ENCODE data around the gene AP1S1. TPM values are rescaled to one million over a fixed set of nuclear protein-coding genes. Genes with fewer than 3 reads are reported as not detected.

Gene AP1S1
- total RNA-seq = 154 and 216 TPM in 2 replicates

GRCh38 chr7:101153969-101154692 is at the start of gene AP1S1:
AP1S1 (plus strand) TSS chr7:101154476; CDS start chr7:101154515, 39 bp downstream.

DNA sequence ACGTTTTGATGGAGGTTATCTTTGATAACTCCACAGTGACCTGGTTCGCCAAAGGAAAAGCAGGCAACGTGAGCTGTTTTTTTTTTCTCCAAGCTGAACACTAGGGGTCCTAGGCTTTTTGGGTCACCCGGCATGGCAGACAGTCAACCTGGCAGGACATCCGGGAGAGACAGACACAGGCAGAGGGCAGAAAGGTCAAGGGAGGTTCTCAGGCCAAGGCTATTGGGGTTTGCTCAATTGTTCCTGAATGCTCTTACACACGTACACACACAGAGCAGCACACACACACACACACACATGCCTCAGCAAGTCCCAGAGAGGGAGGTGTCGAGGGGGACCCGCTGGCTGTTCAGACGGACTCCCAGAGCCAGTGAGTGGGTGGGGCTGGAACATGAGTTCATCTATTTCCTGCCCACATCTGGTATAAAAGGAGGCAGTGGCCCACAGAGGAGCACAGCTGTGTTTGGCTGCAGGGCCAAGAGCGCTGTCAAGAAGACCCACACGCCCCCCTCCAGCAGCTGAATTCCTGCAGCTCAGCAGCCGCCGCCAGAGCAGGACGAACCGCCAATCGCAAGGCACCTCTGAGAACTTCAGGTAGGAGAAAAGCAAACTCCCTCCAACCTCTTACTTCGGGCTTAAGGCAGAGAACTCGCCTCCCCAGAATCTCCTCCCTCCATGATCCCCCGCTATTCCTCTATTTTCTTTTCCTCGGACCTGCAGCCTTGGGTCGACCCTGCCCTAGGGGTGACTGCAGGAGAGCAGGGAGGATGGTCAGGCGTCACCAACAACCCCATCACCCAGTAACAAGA is 27.4 kb upstream of the AP1S1 start, which contains the start of gene SERPINE1:
SERPINE1 (plus strand) TSS at position 454 of the 809 bp plus-strand sequence. CDS start 1,290 bp downstream, outside the sequence.

DNA sequence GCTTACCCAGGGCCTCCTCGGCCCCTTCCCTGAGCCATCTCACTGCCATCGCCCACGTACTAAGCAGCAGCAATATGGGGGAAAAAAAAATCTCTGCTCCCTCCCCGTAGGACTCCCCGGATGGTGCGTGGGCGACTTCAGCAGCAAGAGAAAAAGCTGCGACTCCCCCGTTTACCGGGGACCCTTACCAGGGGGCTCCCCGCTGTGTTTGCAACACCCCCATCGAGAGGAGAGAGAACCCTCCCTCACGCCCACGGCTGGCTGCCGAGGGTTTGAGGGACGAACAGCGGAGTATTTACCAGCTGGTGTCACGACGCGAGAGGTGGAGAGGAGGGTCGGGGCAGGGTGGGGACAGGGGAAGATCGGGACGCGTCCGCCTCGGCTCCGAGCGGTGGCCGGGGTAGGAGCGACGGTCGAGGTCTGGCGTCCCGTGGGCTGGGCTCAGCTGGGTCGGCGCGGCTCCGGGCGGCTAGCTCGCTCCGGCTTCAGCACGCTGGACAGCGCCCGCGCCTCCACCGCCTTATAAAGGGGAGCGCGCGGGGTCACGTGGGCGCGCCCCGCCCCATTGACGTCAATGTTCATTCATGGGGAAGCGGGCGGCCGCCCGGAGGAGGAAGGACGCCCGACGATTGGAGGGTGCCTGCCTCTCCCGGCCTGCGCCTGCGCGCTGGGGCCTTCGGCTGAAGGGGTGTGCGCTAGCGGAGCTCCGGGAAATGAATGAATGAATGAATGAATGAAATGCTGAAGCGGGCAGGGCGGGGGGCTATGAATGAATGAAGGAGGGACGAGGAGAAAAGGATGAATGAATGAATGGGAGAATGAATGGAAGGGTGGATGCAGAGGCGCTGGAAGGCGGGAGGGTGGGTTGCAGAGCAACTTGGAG is 11.0 kb downstream of the AP1S1 start, which contains the start of gene VGF:
VGF (minus strand) TSS at position 495 of the 883 bp plus-strand sequence. CDS start 726 bp downstream, outside the sequence.

GRCh38 chr7:101180130-101180755 is 26.0 kb downstream of the AP1S1 start, which contains the start of gene NAT16:
NAT16 (minus strand) TSS chr7:101180293; CDS start chr7:101174807, 5,486 bp downstream.

DNA sequence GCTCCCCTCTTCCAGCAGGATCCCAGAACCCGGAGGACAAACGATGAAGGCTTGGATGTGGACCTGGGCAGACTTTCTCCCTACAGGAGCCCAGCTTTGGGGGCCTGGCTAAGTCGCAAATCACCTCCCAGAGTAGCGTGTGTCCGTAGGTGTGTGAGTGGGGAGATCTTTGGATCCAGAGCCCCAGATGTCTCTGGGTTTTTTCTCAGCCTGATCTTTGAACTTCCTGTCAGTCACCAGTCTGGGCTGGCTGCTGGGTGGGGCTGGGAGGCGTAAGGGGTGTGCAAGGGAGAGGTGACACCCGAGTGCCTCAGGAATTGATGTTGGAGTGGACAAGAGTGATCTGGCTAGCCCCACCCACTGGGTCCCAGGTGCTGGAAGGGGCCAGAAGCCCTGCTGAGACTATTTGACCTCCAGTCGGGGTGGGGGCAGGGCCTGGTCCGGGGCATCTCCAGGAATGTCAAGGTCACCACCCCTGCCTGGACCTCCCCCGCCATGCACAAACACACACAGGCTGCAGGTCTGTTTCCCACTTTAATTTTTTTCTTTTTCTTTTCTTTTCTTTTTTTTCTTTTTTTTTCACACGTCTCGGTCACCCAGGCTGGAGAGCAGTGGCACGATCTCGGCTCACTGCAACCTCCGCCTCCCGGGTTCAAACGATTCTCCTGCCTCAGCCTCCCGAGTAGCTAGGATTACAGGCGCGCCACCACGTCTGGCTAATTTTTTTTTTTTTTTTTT is 46.8 kb downstream of the AP1S1 start, which contains the start of gene MOGAT3:
MOGAT3 (minus strand) TSS at position 175 of the 738 bp plus-strand sequence. CDS start 182 bp downstream, outside the sequence.

Other genes with a start within 250 kb of the AP1S1 start
- under 0.01 TPM in 1 of 2 replicates, not detected in the other for gene MUC3A, start 204.9 kb upstream of the AP1S1 start, total RNA-seq
- not detected in 2 replicates for gene MUC12, start 184.9 kb upstream of the AP1S1 start, total RNA-seq
- not detected in 2 replicates for gene MUC17, start 134.4 kb upstream of the AP1S1 start, total RNA-seq
- 18.7 and 36.1 TPM in 2 replicates for gene TRIM56, start 69.0 kb upstream of the AP1S1 start, total RNA-seq
- gene SERPINE1, start 27.4 kb upstream of the AP1S1 start, total RNA-seq = 1,365 and 3,900 TPM in 2 replicates
- under 0.01 TPM in 1 of 2 replicates, not detected in the other for gene VGF, start 11.1 kb downstream of the AP1S1 start, total RNA-seq
- not detected in 2 replicates for gene NAT16, start 25.8 kb downstream of the AP1S1 start, total RNA-seq
- not detected in 2 replicates for gene MOGAT3, start 46.6 kb downstream of the AP1S1 start, total RNA-seq
- gene PLOD3, start 63.1 kb downstream of the AP1S1 start, total RNA-seq = 58.9 and 99.5 TPM in 2 replicates
- 94.3 and 111 TPM in 2 replicates for gene ZNHIT1, start 63.7 kb downstream of the AP1S1 start, total RNA-seq
- 2.3 and 3.8 TPM in 2 replicates for gene CLDN15, start 83.3 kb downstream of the AP1S1 start, total RNA-seq
- 267 and 300 TPM in 2 replicates for gene FIS1, start 90.6 kb downstream of the AP1S1 start, total RNA-seq
- gene IFT22, start 167.3 kb downstream of the AP1S1 start, total RNA-seq = 16.8 and 23.5 TPM in 2 replicates
- not detected in 2 replicates for gene COL26A1, start 208.4 kb downstream of the AP1S1 start, total RNA-seq